Parathyroid adenoma (tissue), 2 donors: ENCODE data around the gene PGF.

Source experiments
- H2AFZ ChIP-seq: fragments of 300-600 bp; sonication (generic); one replicate; pipeline ENCODE4 v1.7.0; 2017; ENCODE audit warnings: antibody characterized with exemption, mild to moderate bottlenecking
- H3K27ac ChIP-seq: fragments of 300-600 bp; sonication (generic); one replicate; pipeline ENCODE4 v1.7.0; 2017
- H3K27me3 ChIP-seq: fragments of 300-600 bp; sonication (generic); one replicate; pipeline ENCODE4 v1.7.0; 2017; ENCODE audit warnings: low read length; ENCODE audit not compliant: control insufficient read depth, insufficient read depth
- H3K36me3 ChIP-seq: fragments of 300-600 bp; sonication (generic); one replicate; pipeline ENCODE4 v1.7.0; 2017; ENCODE audit warnings: low read length; ENCODE audit not compliant: control insufficient read depth, insufficient read depth
- H3K4me1 ChIP-seq: fragments of 300-600 bp; sonication (generic); one replicate; pipeline ENCODE4 v1.7.0; 2017; ENCODE audit warnings: control low read depth
- H3K4me2 ChIP-seq: fragments of 300-600 bp; sonication (generic); one replicate; pipeline ENCODE4 v1.7.0; 2017; ENCODE audit warnings: low read length
- H3K4me3 ChIP-seq: fragments of 300-600 bp; sonication (generic); one replicate; pipeline ENCODE4 v1.7.0; 2017; ENCODE audit warnings: low read depth, low read length
- H3K79me2 ChIP-seq: fragments of 300-600 bp; sonication (generic); one replicate; pipeline ENCODE4 v1.7.0; 2017; ENCODE audit warnings: control low read depth
- H3K9ac ChIP-seq: fragments of 300-600 bp; sonication (generic); one replicate; pipeline ENCODE4 v1.7.0; 2017; ENCODE audit warnings: mild to moderate bottlenecking
- H3K9me3 ChIP-seq: fragments of 300-600 bp; sonication (generic); one replicate; pipeline ENCODE4 v1.7.0; 2017; ENCODE audit warnings: low read length; ENCODE audit not compliant: control insufficient read depth
- TF ChIP-seq, protein P1 (sequence below): fragments of 300-600 bp; sonication (generic); IDR thresholded peaks from one replicate; pipeline ENCODE4 v1.7.0; 2017; ENCODE audit warnings: antibody characterized with exemption, mild to moderate bottlenecking
- donor health status: primary hyperparathyroidism.

Gene PGF

DNA sequence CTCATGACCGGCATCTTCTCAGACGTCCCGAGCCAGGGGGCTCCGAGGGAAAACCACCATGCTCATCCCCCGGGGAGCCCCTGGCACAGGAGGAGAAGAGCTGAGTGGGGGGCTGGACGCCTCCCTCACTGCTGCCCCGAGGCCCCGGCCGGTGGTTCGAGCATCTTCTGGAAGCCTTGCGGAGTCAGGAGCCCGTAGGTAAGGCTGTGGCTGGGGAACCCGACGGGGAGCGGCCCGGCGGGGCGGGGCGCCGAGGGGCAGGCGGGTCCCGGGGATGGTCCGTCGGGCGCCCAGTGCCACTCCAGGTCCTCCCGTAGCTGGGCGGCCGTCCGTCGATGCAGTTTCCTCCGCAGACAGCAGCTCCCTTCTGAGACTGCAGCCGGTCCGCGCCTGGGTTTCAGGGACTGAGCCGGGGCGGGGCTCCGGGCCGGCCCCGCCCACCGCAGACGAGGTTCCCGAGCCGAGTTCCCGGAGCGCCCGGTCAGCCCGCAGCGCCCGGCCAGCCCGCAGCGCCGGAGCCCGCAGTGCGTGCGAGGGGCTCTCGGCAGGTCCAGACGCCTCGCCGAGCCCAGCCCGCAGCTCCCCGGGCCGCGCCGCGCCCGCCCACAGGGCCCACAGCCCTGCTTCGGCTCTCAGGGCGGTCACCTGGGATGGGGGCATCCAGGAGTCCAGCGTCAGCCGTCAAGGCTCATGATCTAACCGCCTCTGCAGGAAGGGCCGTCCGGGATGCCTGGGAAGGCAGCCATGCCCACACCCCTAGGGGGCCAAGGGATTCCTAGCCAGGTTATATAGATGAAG lies at the start of gene PGF:
Gene PGF, minus strand, starts transcription at position 369 of the 798 bp plus-strand sequence. Its CDS starts 355 bp downstream, at position 14.
- H3K4me1 ChIP-seq, result peaks cover 15% of the 10 kb centered on the region
- H3K36me3 ChIP-seq, result no peaks in the 10 kb centered on the region
- no peaks in the 10 kb centered on the region for H3K27me3 ChIP-seq
- peak within 1 kb of the TSS; percentile 70 for H2AFZ ChIP-seq
- peak within 1 kb of the TSS; percentile 35 for H3K4me3 ChIP-seq
- no peak within 1 kb of the TSS for H3K9ac ChIP-seq
- TF ChIP-seq, protein P1, sequence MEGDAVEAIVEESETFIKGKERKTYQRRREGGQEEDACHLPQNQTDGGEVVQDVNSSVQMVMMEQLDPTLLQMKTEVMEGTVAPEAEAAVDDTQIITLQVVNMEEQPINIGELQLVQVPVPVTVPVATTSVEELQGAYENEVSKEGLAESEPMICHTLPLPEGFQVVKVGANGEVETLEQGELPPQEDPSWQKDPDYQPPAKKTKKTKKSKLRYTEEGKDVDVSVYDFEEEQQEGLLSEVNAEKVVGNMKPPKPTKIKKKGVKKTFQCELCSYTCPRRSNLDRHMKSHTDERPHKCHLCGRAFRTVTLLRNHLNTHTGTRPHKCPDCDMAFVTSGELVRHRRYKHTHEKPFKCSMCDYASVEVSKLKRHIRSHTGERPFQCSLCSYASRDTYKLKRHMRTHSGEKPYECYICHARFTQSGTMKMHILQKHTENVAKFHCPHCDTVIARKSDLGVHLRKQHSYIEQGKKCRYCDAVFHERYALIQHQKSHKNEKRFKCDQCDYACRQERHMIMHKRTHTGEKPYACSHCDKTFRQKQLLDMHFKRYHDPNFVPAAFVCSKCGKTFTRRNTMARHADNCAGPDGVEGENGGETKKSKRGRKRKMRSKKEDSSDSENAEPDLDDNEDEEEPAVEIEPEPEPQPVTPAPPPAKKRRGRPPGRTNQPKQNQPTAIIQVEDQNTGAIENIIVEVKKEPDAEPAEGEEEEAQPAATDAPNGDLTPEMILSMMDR, result no peak
- H3K27ac ChIP-seq, result peak within 1 kb of the TSS; percentile 55
- no peaks in the 10 kb centered on the region for H3K79me2 ChIP-seq
- H3K4me2 ChIP-seq, result peak within 1 kb of the TSS; percentile 67
- H3K9me3 ChIP-seq, result no peaks in the 10 kb centered on the region

GRCh38 chr14:75003250-75004027 lies 48.0 kb upstream of the PGF start:
- Histone ChIP-seq H3K4me1 (peaks cover 4% of the 10 kb centered on the region), H3K36me3 (no peaks in the 10 kb centered on the region), H3K9me3 (no peaks in the 10 kb centered on the region), H3K4me2 (peak overlapping the region; percentile 97), H3K79me2 (peaks cover 4% of the 10 kb centered on the region), H3K27me3 (no peaks in the 10 kb centered on the region), H3K27ac (peak overlapping the region; percentile 90), H3K9ac (peak overlapping the region; percentile 33), H3K4me3 (peak overlapping the region; percentile 86), H2AFZ (peak overlapping the region; percentile 94)
- TF ChIP-seq, protein P1, result no peak

- Histone ChIP-seq H3K79me2 (peaks cover 4% of the 10 kb centered on the region), H3K27ac (peak within 1 kb of the TSS; percentile 90), H3K4me2 (peak within 1 kb of the TSS; percentile 97), H3K27me3 (no peaks in the 10 kb centered on the region), H3K9ac (peak within 1 kb of the TSS; percentile 33), H3K4me1 (peaks cover 4% of the 10 kb centered on the region), H3K9me3 (no peaks in the 10 kb centered on the region), H3K36me3 (no peaks in the 10 kb centered on the region), H3K4me3 (peak within 1 kb of the TSS; percentile 86), H2AFZ (peak within 1 kb of the TSS; percentile 94)
- TF ChIP-seq, protein P1, result peak; percentile 18
Measured at GRCh38 chr14:75002392-75003249, 47.2 kb upstream of the PGF start, which contains the start of gene EIF2B2. Gene EIF2B2 (plus strand): TSS chr14:75002921. CDS start chr14:75002991, 70 bp downstream.

DNA sequence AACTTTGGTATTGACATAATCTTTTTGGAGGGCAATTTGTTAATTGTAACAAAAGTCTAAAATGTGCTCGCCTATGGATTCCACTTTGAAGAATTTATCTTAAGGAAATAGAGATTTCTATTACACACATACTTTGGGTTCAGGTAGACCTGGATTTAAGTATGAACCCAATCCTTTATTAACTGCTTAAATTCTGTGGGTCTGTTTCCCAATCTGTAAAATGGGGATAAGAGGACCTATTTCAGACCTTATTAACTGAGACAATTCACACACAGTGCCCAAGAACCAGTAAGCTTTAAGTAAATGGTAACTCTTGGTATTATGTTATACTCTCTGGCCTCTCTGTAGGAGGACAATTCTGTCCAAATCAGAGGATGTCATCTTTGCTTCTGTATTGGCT lies 46.5 kb upstream of the PGF start:
- Histone ChIP-seq H3K9ac (no peak overlapping the region), H3K27me3 (no peaks in the 10 kb centered on the region), H3K27ac (peak overlapping the region; percentile 90), H2AFZ (peak overlapping the region; percentile 94), H3K36me3 (no peaks in the 10 kb centered on the region), H3K4me2 (peak overlapping the region; percentile 97), H3K4me3 (peak overlapping the region; percentile 86), H3K4me1 (peaks cover 4% of the 10 kb centered on the region), H3K9me3 (no peaks in the 10 kb centered on the region), H3K79me2 (peaks cover 4% of the 10 kb centered on the region)
- TF ChIP-seq, protein P1, result no peak
